Right forelimb (tissue), 1 donor: Measurements from ENCODE around the gene DYSF.

Experiments
- DNase-seq: peaks from one replicate; pipeline ENCODE4 v3.0.0-alpha.2; 2018

The DYSF gene

GRCh38 chr2:71578767-71579342 lies 125.5 kb downstream of the DYSF start:
- peak; percentile 88 for DNase-seq

- DNase-seq = peak; percentile 69
These were observed 127.7 kb downstream of the DYSF start for GRCh38 chr2:71581026-71581425.

- no peak for DNase-seq
These were observed 130.5 kb downstream of the DYSF start for GRCh38 chr2:71583876-71584275.

- DNase-seq = no peak
These were observed 133.1 kb downstream of the DYSF start for GRCh38 chr2:71586471-71586870.

- no peak for DNase-seq
These were observed 134.2 kb downstream of the DYSF start for GRCh38 chr2:71587509-71588073.

GRCh38 chr2:71588497-71589170 lies 135.3 kb downstream of the DYSF start:
- DNase-seq = no peak

- no peak for DNase-seq
These were observed 136.4 kb downstream of the DYSF start for GRCh38 chr2:71589763-71590162.

- DNase-seq = no peak
These were observed 137.7 kb downstream of the DYSF start for GRCh38 chr2:71591044-71591443.

GRCh38 chr2:71592181-71592711 lies 138.9 kb downstream of the DYSF start:
- peak; percentile 71 for DNase-seq

GRCh38 chr2:71595569-71595968 lies 142.2 kb downstream of the DYSF start:
- no peak for DNase-seq

GRCh38 chr2:71596011-71596410 lies 142.7 kb downstream of the DYSF start:
- peak; percentile 79 for DNase-seq

- no peak for DNase-seq
These were observed 144.4 kb downstream of the DYSF start for GRCh38 chr2:71597756-71598155.

GRCh38 chr2:71598526-71598925 lies 145.2 kb downstream of the DYSF start:
- DNase-seq = no peak

GRCh38 chr2:71599038-71599437 lies 145.7 kb downstream of the DYSF start:
- no peak for DNase-seq

- DNase-seq = no peak
These were observed 146.4 kb downstream of the DYSF start for GRCh38 chr2:71599646-71600236.

- DNase-seq = no peak
These were observed 147.2 kb downstream of the DYSF start for GRCh38 chr2:71600555-71600954.

- DNase-seq = peak; percentile 39
These were observed 148.1 kb downstream of the DYSF start for GRCh38 chr2:71601136-71602114.

GRCh38 chr2:71602115-71602495 lies 148.7 kb downstream of the DYSF start:
- DNase-seq = peak; percentile 34

GRCh38 chr2:71602581-71602980 lies 149.2 kb downstream of the DYSF start:
- DNase-seq = peak; percentile 30

- DNase-seq = peak; percentile 74
These were observed 150.0 kb downstream of the DYSF start for GRCh38 chr2:71603311-71603811.

GRCh38 chr2:71603851-71604725 lies 150.7 kb downstream of the DYSF start:
- peak; percentile 27 for DNase-seq
